Duodenal mucosa (tissue), 2 donors: ENCODE measurements around the gene CAMKV.
"Not testable (repeated sequence)": the region's sequence is repeated elsewhere in the genome, so short reads cannot be mapped to it uniquely, and the experiment has no call there.

ENCODE experiments used
- H3K27ac ChIP-seq: one replicate; pipeline ENCODE4 v1.7.0; 2013; ENCODE audit warnings: low read depth, low read length
- H3K27me3 ChIP-seq, 2 donors: one replicate each; pipeline ENCODE4 v1.7.0; 2013; ENCODE audit warnings: low read length in 2 of 2, control low read depth in 1 of 2; ENCODE audit not compliant: insufficient read depth in 2 of 2, control insufficient read depth in 1 of 2
- H3K36me3 ChIP-seq, 2 donors: one replicate each; pipeline ENCODE4 v1.7.0; 2013; ENCODE audit warnings: low read length in 2 of 2, control low read depth in 1 of 2; ENCODE audit not compliant: insufficient read depth in 2 of 2, control insufficient read depth in 1 of 2
- H3K4me1 ChIP-seq, 2 donors: one replicate each; pipeline ENCODE4 v1.7.0; 2013; ENCODE audit warnings: low read length in 2 of 2, control low read depth in 1 of 2; ENCODE audit not compliant: insufficient read depth in 2 of 2, control insufficient read depth in 1 of 2
- H3K4me3 ChIP-seq, 2 donors: one replicate each; pipeline ENCODE4 v1.7.0; 2013; ENCODE audit warnings: low read length in 2 of 2, low read depth in 1 of 2
- H3K9ac ChIP-seq, 2 donors: one replicate each; pipeline ENCODE4 v1.7.0; 2013; ENCODE audit warnings: low read length in 2 of 2, low read depth in 1 of 2
- H3K9me3 ChIP-seq, 2 donors: one replicate each; pipeline ENCODE4 v1.7.0; 2013; ENCODE audit warnings: low read length in 2 of 2, control low read depth in 1 of 2; ENCODE audit not compliant: control insufficient read depth in 1 of 2

CAMKV gene

DNA sequence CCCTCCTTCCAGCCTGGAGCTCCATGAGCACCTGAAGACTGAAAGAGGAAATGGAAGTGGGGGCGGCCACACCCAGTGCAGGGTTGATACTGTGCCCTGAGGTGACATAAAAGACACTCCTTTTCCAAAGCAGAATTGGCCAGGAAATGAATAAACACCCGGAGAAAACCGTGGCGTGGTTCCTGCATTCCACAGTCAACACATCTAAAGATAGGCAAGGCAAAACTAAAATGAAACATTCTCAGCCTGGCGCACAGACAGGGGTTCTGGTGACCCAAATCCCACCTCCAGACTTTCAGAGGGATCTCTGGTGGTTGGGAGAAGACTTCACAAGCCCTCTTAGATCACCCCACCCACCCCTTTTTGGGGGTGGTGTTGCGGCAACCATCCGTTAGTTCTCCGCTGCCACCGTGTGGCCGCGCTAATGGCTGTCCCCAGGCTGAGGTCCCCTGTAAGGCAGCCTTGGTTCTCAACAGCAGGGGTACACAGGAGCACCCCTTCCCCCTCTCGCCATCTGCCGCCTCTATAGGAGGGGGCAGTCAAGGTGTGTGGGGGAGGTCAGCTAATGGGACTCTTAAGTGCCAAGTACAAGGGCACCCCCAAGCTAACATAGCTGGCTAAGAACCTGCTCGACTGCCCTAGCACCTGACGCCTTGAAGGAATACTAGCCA is 36.5 kb upstream of the CAMKV start:
- Histone ChIP-seq H3K9ac (peak overlapping the region; percentile 43 to 62), H3K9me3 (no peaks in the 10 kb centered on the region), H3K4me1 (peaks cover 46 to 64% of the 10 kb centered on the region in 2 donors), H3K27ac (peak overlapping the region; percentile 74), H3K4me3 (peak overlapping the region; percentile 38 to 72), H3K27me3 (no peaks in the 10 kb centered on the region), H3K36me3 (peaks cover 2 to 33% of the 10 kb centered on the region in 2 donors)

DNA sequence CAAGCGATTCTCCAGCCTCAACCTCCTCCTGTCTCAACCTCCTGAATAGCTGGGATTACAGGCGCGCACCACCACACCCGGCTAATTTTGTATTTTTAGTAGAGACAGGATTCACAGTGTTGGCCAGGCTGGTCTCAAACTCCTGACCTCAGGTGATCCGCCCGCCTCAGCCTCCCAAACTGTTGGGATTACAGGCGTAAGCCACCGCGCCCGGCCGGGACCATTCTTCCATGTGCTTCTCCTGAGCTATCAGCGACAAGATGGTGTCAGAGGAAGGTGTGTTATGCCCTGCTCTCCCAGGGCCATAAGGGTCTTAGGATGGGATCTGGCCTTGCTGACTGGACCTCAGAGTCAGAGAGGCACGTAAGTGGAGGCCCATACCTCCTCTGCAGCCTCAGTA is 34.7 kb upstream of the CAMKV start:
- not testable (repeated sequence) for H3K27me3 ChIP-seq, H3K4me3 ChIP-seq, H3K9ac ChIP-seq, H3K27ac ChIP-seq, H3K9me3 ChIP-seq
- Histone ChIP-seq H3K36me3 (peaks cover 0 to 16% of the 10 kb centered on the region in 2 donors), H3K4me1 (peaks cover 50 to 77% of the 10 kb centered on the region in 2 donors)

DNA sequence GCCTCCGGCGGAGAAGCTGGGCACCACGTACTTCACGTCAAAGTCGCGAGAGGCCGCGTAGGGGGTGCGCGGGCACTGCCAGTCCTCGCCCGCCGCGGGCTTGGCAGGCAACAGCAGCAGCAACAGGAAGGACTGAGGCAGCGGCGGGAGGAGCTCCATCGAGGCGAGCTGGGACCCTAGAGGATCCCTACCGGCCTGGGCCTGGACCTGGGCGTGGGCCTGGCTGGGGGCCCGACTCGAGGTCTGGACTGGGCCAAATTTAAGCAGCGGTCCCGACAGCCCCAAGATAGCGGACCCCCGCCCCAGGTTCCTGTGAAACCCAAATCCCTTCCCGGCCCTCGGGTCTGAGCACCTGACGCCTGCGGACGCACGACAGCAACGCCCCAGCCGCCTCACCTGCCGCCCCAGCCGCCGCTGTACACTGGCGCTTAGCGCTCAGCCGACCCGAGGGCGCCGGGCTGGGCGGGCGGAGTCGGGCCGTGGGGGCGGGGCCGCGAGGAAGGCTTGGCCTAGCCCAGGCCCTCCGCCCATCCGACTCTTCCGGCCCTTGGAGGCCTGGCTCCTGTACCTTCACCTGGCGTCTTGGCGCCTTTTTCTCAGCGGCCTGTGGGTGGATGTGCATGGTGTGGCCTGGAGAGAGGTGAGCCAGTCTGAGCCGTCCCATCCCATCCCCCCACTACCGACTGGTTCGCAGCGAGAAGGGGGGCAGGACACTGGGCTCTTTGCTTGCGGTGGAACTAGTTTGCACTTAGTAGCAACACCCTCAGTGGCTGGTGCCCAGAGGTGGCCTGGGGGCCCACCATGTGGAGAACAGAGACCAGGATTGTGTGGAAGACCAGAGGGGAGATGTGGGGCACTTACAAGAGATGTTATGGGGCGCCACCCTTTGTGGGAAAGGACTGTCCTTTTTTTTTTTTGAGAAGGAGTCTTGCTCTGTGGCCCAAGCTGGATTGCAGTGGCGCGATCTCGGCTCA is 34.0 kb upstream of the CAMKV start, which contains the start of gene MST1R:
TSS of gene MST1R (minus strand) at position 423 of the 974 bp plus-strand sequence. CDS start at position 159, 264 bp downstream.
- Histone ChIP-seq H3K9me3 (no peaks in the 10 kb centered on the region), H3K27me3 (no peaks in the 10 kb centered on the region), H3K4me1 (peaks cover 55 to 82% of the 10 kb centered on the region in 2 donors), H3K27ac (peak within 1 kb of the TSS; percentile 80), H3K9ac (peak within 1 kb of the TSS; percentile 67 to 85), H3K36me3 (peaks cover 2 to 15% of the 10 kb centered on the region in 2 donors), H3K4me3 (peak within 1 kb of the TSS; percentile 62 to 79)

DNA sequence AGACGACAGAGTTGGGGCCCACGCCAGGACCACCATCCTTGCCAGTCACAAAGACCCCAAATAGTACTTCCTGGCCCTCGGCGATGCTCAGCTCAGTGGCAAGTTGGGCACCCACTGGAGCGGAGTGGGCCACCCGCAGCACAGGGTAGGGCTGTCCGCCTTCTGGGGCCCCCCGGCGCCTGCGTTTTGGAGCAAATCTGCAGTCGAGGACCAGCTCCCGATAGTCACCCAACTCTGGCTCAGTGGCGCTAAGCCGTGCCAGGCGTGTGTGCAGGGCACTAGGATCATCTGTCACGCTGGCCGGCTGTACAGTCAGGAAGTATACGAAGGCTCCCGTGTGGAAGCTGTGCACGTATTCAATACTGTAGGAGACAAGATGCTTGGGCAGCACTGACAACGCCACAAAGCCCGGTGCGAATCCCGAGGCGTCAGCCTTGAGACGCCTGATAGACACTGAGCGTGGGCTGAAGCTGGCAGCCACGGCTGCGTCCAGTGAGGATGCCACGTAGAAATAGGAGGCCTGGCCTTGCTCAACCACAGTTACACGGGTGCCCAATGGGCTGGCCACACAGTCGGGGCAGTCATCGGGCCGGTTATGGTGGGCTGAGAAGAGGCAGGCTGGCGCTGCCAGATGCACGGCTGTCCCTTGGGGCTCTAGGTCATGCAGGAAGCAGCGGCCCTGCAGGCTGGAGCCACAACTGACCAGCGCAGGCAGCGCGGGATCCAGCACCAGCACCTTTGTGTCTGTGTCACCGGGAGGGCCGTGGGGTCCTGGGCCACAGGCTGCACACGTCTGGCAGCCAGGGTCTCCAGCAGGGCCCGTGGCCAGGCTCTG is 33.0 kb upstream of the CAMKV start:
- Histone ChIP-seq H3K4me1 (peaks cover 50 to 74% of the 10 kb centered on the region in 2 donors), H3K27ac (no peak overlapping the region), H3K27me3 (no peaks in the 10 kb centered on the region), H3K36me3 (peaks cover 12 to 16% of the 10 kb centered on the region in 2 donors), H3K9ac (peak overlapping the region; percentile 67 to 85), H3K4me3 (peak overlapping the region; percentile 62 to 79), H3K9me3 (no peaks in the 10 kb centered on the region)

DNA sequence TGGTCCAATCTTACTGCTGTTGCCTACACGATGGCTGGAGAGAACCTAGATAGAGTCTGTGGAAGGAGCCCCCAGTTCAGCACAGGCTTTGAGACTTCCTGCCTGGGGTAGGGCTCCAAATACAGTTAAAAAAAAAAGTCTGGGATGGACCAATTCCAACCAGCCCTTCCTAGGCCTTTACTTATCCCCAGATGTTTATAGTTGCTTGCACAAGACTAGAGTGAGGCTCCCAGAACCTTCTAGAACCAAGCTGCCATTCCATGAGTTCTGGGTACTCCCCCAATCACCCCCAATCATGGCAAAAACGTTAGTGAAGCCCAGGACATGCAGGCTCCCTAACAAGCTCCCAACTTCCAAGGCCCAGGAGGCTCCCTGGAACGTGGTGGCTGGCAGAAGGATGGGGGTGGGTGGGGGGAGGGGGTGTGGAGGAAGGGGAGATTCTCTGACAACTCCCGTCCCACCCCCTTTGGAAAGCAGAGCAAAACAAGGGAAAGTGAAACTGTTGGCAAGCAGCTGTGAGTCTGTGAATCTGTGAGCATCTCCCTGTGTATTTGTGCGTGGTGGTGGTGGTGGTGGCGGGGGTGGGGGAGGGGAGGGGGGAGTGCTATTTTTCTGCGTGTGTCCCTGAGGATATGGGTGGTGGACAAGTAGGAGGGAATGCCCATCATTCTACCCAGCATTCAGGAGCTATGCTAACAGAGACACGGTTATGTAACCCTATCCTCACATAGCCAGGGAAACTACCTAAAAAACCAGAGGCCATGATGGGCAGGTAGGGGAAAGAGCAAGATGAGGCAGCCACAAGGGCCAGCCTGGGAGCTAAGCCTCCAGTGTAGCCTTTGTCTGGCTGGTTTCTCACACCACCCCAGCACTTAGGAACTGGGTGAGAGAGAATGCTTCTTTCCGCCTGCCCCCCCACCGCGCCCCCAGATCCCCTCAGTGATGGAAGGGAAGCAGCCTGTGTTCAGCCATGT is 31.9 kb upstream of the CAMKV start:
- Histone ChIP-seq H3K9ac (peak overlapping the region; percentile 70 to 85), H3K27ac (peak overlapping the region; percentile 87), H3K4me1 (peaks cover 40 to 66% of the 10 kb centered on the region in 2 donors), H3K36me3 (peaks cover 18 to 27% of the 10 kb centered on the region in 2 donors), H3K9me3 (no peaks in the 10 kb centered on the region), H3K27me3 (no peaks in the 10 kb centered on the region), H3K4me3 (peak overlapping the region; percentile 74 to 79)

DNA sequence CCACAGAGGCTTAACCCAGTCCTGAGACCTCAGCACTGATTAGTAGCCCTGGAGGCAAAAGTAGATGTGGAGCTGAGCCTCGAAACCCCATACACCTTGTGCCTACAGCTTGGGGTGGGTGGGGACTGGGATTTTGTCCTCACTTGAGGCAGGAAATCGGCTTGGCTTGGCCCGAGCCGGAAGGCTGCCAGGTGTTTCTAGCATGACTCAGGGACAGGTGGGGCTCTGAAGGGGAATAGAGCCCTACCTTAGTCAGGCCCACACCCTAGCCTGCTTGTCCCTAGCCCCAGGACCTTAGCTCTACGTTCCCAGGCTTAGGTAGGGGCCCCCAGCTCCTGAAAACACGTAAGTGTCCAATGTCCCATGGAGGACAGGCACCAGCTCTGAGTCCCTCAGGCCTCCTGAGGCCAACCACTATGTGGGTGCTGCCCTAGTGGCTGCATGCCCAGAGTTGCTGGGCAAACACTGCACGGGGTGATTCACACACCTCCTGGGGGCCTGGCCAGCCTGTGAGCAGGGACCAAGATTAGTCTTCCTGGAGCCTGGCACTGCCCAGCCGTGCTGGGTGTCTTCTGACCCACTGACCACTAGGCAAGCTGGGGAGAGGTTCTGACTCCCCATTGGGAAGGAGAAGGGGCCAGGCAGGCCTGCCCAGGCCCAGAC is 30.9 kb upstream of the CAMKV start:
- Histone ChIP-seq H3K9ac (peak overlapping the region; percentile 55 to 73), H3K4me1 (peaks cover 30 to 56% of the 10 kb centered on the region in 2 donors), H3K9me3 (no peaks in the 10 kb centered on the region), H3K36me3 (peaks cover 28 to 37% of the 10 kb centered on the region in 2 donors), H3K27ac (peak overlapping the region; percentile 87), H3K4me3 (peak overlapping the region; percentile 74 to 79), H3K27me3 (no peaks in the 10 kb centered on the region)

DNA sequence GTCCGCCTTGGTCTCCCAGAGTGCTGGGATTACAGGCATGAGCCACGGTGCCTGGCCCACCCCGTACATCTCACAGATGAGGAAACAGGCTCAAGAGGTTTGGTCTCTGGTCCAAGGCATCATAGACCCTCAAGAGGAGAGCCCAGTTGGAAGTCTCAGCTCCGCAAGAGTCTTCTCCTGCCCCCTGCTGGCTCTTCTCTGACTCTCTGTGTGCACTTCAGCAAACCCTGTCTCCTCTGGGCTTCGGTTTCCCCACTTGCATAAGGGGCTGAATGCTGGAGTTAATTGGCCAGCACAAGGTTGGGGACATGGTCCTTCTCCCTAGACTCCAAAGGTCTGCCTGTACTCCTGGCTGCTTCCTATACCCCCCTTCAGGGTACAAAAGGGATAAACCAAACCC is 30.1 kb upstream of the CAMKV start:
- Histone ChIP-seq H3K9ac (peak overlapping the region; percentile 55 to 73), H3K27me3 (no peaks in the 10 kb centered on the region), H3K36me3 (peaks cover 29 to 45% of the 10 kb centered on the region in 2 donors), H3K9me3 (no peaks in the 10 kb centered on the region), H3K27ac (peak overlapping the region; percentile 87), H3K4me3 (peak overlapping the region; percentile 54 to 74), H3K4me1 (peaks cover 26 to 49% of the 10 kb centered on the region in 2 donors)

DNA sequence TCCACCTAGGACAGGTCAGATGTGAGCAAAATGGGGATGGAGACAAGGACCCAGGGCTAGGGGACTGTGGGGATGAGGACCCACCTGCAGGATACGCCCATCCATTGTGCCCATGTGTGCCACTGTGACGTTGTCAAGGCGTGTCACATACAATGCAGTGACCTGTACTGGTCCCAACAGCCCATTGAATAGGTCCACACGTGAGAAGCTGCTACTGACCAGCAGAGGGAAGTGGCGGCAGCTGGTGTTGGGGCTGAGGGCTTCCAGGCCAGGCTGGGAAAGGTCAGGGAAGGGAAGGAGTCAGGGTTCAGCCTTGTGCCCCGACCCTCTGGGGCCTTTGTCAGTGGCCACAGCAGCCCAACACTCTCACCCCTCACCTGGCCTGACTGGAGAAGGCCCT is 29.3 kb upstream of the CAMKV start:
- peaks cover 29 to 49% of the 10 kb centered on the region in 2 donors for H3K36me3 ChIP-seq
- H3K27me3 ChIP-seq, result no peaks in the 10 kb centered on the region
- H3K9ac ChIP-seq, result no peak overlapping the region
- peak overlapping the region in 1 of 2 donors; percentile 6 for H3K4me3 ChIP-seq
- H3K9me3 ChIP-seq, result no peaks in the 10 kb centered on the region
- H3K4me1 ChIP-seq, result peaks cover 18 to 40% of the 10 kb centered on the region in 2 donors
- no peak overlapping the region for H3K27ac ChIP-seq
